DOHH2 (cell line): ENCODE data around the gene C1orf141.

ENCODE experiments used
- EZH2phosphoT487 ChIP-seq: fragments of 200-600 bp; sonication (generic); IDR thresholded peaks from 2 replicates; pipeline ENCODE4 v1.6.1; 2017; ENCODE audit warnings: borderline replicate concordance, mild to moderate bottlenecking, antibody characterized with exemption, low read length, moderate library complexity, mixed read lengths
- TF ChIP-seq, protein P1 (sequence below): fragments of 200-600 bp; sonication (generic); IDR thresholded peaks from one replicate; pipeline ENCODE4 v1.5.1; 2014; ENCODE audit warnings: antibody characterized with exemption, mild to moderate bottlenecking, low read depth, low read length; ENCODE audit not compliant: poor library complexity, severe bottlenecking

DNA sequence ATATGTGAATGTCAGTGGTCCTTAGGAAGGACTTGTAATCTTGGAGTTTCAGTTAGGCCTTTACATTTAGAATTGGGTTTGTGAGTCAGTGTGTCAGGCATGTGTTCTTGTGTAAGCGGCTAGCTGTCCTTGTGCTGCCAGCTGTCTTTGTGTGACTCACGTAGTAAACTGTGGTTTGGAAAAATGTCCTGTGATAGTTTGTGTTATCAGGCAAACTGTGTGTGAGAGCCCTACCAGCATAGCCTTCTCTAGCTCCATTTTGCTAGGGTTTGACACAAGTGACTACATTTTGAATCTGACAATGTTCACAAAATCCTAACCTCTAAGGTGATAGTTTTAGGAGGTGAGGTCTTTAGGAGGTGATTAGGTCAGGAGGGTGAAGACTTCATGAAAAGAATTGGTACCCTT is 74.0 kb downstream of the C1orf141 start:
- TF ChIP-seq, protein P1, sequence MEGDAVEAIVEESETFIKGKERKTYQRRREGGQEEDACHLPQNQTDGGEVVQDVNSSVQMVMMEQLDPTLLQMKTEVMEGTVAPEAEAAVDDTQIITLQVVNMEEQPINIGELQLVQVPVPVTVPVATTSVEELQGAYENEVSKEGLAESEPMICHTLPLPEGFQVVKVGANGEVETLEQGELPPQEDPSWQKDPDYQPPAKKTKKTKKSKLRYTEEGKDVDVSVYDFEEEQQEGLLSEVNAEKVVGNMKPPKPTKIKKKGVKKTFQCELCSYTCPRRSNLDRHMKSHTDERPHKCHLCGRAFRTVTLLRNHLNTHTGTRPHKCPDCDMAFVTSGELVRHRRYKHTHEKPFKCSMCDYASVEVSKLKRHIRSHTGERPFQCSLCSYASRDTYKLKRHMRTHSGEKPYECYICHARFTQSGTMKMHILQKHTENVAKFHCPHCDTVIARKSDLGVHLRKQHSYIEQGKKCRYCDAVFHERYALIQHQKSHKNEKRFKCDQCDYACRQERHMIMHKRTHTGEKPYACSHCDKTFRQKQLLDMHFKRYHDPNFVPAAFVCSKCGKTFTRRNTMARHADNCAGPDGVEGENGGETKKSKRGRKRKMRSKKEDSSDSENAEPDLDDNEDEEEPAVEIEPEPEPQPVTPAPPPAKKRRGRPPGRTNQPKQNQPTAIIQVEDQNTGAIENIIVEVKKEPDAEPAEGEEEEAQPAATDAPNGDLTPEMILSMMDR, result no peak
- TF ChIP-seq EZH2phosphoT487, result no peak
